ENCODE measurements around the gene FBLN5.

The FBLN5 gene

DNA sequence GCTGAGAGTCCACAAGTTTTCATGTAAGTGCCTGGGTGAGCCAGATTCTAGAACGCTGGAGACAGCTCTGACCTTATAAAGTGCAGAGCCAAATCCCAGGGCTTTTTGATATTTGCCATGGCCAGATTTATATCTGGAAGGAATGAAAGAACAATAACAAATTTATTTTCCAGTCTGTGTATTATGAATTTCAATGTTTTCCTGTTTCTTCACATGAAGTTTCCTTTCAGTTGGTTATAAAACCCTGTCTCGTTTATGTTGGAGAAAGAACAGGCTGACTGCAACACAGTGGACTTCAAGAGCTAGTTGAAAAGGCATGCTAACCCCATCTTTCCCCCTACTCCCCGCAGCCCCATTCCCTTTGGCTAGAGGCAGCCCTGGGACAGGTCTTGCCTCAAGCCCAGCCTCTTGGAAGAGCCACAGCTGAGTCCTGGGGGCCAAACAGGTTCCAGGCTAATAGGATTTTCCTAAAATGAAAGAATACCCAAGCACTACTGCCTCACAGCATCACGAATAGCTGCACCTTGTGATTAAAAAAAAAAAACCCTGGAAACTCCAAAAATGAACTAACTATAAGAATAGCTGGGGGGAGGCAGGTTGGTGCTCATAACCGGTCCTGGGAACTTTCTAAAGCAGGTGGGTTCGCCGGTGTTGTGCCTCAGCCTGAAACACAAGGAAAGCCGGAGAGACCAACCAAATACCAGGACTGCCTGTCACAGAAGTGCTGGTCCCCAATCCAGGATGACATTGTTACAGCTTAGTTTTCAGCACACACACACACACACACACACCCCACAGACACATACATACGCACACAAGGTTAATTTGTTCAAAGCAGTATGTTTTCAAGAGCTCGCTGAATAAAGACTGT lies 1.5 kb downstream of the FBLN5 start:
- DNase-seq = no peak

DNA sequence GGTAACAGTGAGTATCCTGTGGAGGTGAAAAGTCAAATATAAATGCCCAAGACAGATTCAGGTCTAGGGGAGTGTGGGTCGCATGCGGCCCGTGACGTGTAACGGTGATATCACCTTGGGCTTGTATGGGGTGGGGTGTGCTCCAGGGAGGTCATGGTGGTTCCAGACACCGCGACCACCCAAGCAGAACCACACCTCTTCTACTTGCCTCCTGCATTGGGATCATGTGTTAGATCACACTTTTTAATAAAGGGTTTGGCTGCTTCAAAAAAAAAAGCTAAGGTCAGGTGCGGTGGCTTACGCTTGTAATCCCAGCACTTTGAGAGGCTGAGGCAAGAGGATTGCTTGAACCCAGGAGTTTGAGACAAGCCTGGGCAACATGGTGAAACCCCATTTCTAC lies 4.5 kb downstream of the FBLN5 start:
- DNase-seq = no peak

DNA sequence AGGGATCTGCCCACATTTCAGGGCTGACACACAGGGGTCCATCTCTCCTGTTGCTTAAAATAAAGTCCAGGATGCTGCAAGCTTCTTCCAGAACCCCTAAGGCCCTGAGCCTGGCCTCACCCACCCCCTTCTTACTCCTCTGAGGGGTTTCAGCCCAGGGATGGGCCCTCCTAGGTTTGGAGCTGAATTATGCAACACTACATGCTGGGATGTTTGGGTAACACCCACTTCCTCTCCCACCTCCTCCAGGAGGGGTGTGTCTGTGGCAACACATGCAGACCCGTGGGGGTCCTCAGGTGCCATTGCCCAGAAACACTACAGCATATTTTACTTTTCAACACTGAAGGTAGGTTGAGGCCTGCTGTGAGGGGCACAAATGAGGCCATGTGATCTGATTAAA lies 5.4 kb downstream of the FBLN5 start:
- no peak for DNase-seq

DNA sequence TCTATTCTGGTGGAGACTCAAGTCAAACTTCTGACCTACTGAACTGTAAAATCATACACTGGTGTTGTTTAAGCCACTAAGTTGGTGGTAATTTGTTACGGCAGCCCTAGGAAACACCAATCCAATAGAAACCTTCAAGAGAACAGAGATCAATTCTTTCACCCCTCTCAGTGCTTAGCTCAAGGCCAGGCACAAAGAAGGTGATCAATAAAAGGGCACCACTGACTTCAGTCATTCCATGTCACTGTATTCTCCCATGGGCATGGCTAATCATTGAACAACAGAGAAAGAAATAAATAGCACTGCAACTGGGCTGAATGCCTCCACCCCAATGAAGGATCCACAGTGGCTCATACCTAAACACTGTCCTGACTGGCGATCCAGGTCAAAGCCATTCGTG lies 7.3 kb downstream of the FBLN5 start:
- DNase-seq = no peak

DNA sequence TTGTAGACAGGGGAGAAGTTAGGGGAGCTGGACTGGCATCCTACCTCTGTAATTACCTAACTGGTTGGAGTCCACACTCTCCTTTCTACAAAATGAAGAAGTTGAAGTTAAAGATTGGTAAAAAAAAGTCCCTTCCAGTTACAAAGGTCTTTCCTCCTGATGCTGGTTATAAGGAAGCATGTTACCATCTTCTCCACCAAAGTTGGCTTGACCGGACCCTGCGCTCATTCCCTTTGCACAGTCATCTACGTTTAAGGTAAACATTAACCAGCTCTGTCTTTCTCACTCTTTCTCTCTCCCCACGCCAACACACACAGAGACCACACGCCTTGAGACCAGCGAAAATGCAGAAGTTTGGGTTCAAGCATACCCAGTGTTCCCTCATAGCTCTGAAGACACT lies 11.9 kb downstream of the FBLN5 start:
- DNase-seq = no peak

DNA sequence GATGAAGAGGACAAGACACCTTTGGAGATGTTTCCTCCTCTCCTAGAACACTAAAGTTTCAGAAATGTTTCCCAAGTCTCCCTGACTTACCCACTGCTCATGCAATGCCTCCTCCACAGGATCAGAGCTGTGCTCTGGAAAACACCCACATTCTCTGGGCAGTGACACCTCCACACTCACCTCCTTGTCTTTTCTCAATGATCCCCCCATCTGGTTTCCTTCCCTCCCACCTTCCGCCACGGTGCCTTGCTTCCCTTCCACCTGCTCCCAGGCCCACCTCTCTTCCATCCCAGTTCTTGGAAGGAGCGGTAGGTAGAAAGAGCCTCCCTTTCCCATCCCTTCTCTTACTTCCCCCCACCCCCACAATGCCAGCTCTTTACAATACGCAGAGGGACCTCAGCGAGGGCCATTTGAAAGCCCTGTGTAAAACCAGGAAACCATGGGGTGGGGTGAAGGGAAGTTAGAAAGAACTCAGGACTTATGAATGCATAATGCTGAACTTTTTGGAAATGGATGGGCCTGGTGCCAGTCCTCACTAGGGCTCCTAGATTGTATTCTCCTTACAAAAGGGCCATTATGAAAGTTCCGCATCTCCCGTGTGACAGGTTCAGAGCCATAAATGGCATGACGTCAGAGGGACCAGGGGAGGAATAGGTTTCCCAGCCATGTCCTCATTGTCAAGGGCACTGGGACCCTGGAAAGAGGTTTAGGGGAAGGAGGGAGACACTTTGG lies 12.8 kb downstream of the FBLN5 start:
- no peak for DNase-seq

DNA sequence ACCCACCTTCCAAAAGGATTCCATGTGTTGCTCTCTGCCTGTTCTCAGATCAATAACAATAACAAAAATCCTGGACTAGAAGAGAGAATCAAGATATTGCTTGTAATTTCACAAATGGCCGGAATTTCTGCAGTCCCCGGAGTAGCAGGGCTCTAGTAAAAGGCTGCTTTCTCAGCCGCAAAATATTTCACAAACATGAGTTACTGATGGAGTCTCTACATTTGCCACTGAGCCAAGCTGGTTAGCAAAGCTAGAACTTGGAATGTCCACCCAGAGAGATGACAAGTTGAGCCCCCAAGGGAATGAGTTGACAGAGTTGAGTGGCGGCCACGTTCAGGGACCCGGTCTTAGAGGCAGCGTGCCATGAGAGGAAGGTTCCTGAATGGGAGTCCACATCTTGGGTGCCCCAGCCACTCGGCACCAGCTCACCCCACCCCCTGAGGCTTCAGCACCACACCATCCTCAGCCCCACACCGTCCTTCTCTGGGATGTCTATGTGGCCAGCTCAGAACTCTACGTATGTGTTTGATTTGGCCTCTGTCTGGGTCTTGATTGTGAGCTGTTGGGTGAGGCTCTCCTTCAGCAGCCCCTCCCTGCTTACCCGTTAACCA lies 15.9 kb downstream of the FBLN5 start:
- DNase-seq = no peak

DNA sequence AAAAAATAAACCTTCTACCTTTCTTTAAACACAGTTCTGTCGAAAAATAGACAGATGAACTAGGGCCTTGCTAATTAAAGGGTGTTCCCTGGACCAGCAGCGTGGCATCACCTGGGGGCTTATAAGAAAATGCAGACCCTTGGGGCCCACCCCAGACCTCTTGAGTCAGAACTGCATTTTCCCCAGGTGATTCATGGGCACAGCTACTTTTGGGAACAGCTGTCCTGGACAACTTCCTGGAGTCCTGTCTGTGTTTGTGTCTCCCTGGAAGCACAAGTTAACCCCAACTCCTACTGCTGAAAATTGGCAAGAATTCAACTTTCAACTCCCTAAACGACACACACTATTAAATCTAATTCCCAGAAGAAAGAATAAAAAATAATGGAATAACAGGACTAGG lies 17.8 kb downstream of the FBLN5 start:
- no peak for DNase-seq

DNA sequence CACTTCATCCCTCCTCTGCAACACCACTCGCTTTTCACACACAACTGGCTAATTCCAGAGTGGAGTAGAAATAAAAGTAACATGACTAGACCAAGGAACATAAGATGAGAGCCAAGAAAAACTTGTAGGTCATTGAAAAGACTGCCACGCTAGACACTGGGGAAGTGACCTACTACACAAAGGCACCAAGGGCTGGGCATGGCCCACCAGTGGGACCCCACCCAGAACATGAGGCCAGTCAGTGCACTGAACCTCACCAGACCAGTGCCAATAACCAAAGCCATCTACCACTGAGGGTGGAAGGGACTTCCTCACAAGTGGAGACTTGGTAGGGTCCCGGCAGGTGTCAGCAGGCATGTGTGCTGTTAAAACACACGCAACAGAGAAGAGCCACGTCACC lies 19.7 kb downstream of the FBLN5 start:
- DNase-seq = no peak

DNA sequence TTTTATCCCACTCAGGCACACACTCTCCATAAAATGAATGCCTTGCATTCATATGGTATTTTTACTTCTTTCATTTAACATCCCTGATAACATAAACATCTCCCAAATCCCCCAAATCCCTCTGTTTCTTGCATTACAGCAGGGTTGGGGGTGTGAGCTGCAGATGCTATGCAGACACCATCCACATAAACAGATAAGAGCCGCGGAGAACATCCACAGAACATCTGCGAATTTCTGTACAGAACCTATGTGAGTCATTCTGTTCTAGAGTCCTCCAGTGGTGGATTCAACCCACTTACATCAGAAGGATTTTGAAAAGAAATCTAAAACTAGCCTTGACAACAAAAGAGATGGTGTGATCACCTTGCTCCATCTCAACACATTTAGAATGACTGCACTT lies 20.3 kb downstream of the FBLN5 start:
- no peak for DNase-seq

DNA sequence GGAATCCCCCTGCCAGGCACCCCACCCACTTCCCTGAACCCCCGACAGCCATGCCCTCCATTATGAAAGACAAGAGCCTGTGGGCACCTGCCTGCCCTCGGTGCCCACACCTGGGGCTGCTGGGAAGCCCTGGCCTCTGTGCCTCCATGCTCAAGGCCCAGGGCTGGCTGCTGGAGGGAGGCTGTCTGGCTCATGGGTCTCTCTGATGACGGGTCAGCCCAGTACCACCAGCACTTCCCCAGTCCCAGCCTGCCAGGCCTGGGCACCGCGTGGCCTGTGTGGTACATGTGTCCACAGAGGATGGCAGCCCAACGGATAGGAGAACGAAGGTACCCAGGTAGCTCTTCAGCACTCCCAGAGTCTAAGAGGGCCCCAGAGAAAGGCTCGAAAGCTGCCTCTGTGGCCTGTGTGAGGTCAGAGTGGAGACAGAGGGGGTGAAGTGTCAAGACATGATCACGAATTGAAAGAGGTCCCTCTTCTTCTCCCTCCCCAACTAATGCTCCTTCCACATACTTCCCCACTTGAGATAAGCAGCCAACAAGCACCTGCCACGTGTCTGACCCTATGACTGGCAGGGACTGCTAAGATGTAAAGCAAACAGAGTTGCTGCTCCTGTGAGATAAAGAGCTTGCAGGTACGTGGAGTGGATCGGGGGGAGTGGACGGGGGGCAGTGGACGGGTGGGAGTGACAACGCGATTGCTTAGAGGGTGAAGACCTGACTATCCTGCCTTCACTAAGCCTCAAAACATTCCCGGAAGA lies 21.2 kb downstream of the FBLN5 start:
- no peak for DNase-seq

DNA sequence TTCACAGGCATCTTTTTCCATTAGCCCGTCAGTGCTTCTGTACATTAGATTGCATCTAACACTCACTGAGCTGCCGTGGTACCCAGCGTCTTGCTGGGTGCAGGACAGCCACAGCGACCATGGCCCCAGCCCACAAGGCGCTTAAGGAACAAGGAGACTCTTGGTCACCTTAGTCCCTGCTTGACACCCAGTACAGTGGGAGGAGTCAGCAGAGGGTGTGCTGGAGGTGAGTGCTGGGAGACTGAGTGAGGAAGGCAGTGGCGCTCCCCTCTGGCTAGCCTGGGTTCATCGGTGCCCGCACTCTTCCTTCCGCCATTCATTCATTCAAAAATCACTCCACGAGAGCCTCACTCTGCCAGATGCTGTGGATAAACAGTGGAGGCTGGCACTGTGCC lies 21.8 kb downstream of the FBLN5 start:
- DNase-seq = no peak

DNA sequence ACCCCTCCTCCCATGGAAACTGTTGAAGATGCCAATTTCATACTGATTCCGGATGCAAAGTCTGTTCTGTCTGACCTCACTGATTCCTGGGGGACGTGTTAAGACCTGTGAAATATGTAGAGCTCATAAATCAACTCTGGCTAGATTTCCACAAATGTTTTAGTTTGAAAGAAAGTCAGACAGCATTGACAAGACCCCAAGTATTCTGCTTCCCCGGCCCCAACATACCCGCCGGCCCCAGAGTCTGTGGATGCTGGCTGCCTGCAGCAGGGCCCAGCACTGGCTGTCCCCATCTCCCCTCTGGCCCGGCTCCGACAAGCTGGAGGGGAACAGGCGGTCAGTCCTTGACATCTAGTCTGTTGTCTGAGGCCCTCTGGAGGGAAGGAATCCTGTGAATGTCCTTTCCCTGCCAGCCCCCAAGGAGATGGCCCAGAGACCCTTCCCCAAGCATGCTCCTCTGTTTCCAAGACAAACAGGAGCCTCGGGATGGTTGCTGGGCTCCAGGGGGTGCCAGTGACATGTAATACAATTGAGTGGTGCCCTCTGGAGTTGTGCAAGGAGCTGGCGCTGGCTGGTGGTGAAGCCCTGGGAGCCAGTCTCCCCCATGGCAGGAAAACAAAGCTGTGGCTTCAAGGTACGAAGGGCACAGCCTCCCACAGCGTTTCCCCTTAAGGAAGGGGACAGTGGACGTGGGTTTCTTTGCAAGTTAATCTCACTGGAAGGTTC lies 22.3 kb downstream of the FBLN5 start:
- no peak for DNase-seq

DNA sequence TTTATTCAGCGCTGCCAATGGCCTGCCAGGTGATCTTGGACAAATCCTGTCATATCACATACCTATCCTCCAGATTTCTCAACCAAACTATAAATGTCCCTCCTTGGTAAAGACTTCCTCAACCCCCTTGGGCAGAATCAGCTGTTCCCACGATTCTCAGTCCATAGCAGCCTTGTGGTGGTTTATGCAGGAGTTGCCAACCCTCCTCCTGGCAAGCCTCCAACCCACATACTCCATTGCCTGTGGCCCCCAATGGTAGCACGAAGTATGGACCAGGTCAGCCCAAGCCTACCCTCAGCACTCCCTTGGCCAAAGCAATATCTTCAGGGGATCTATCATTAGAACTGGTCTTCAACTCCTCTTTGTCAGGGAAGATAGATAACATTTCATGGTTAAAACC lies 27.0 kb downstream of the FBLN5 start:
- no peak for DNase-seq

DNA sequence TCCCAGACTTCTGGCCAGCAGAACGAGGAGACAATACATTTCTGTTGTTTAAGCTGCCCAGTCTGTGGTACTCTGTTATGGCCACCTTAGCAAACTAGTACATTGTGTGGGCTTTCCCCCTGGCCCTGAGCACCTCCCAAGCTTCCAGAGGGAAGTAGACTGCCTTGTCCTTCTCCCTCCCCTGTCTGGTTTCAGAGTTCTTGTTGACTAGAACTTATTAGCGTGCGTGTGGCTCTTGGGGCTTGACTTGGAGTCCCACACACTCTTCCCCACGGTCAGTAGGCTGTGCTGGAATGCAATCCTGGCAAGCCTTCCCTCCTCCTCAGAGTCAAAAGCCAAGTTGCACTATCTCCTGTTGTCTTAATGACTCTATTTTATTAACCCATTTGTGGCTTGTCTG lies 27.7 kb downstream of the FBLN5 start:
- DNase-seq = no peak

DNA sequence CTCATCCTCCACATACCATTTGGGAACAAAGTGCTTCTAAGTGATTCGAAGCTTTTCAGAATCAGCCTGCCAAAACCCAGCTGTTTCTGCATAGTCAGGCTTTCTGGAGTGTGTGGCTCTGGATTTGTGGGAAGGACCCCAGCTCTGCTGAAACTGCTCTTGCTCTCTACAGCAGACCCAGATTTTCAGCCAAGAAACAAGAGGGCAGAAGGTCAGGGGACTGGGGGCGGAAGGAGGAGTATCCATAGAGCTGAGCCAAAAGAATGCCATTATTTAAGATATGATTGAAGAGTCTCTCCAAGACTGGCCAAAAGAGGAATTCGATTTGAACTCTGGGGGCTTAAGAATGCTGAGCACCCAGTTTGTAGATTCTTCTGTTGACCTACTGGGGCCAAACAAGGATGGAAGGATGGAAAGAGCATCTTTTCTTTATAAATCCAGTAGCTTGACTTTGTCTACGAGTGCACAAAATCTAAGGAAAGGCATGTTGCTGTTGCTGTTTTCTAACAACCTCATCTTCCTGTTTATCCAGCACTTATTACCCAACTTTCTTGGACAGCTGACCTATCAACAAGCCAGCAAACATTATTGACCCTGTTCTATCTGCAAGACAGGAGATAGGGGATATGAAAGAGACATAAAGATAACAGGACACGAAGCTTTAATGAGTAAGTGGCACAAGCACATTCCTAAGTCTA lies 29.2 kb downstream of the FBLN5 start:
- no peak for DNase-seq

DNA sequence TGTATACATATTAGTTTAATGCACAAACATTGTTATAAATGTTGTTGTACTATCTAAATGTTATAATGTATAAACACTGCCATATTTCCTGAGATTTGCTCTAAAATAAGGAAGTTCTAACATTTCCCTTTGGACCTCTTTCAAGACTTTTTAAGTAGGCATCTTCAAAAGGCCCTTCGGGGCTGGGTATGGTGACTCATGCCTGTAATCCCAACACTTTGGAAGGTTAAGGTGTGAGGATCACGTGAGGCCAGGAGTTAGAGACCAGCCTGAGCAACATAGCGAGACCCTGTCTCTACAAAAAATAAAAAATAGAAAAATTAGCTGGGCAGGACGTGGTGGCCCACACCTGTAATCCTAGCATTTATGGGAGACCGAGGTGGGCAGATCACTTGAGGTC lies 35.5 kb downstream of the FBLN5 start:
- DNase-seq = no peak

DNA sequence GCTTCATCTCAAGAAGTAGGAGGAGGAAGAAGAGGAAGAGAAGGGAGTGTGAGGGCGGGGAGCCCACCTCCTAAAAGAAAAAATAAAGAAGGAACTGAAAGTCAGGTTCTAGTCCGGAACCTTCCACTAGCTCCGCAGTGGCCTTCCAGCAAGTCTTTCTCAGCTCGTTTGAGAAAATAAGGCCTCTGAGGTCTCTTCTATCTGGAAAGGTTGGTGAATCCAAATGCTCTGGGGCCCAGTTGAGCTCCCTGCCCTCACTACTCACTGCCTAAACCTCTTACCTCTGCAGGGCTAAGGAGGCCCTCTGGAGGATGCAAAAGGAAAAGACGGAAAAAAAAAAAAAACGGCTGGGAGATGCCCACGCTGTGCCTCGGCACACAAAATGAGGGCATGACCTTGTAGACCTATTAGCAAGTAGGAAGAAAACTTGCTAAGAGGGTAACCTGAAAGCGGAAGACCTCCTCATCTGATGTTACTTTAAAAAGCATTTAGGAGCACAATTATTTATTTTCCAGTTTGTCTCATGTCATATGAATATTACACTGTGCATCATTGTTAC lies 35.9 kb downstream of the FBLN5 start:
- DNase-seq = peak; percentile 40

DNA sequence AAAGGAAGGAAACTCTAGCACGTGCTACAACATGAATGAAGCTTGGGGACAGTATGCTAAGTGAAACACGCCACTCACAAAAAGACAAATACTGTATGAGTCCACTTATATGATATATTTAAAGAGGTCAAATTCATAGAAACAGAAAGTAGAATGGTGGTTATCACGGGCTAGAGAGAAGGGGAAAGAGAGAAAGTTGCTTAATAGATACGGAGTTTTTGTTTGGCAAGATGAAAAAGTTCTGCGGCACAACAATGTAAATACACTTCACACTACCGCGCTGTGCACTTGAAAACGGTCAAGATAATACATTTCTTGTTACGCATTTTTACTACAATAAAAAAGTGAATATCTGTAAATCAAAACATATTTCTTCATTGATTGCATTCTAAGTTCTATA lies 37.3 kb downstream of the FBLN5 start:
- peak; percentile 52 for DNase-seq

DNA sequence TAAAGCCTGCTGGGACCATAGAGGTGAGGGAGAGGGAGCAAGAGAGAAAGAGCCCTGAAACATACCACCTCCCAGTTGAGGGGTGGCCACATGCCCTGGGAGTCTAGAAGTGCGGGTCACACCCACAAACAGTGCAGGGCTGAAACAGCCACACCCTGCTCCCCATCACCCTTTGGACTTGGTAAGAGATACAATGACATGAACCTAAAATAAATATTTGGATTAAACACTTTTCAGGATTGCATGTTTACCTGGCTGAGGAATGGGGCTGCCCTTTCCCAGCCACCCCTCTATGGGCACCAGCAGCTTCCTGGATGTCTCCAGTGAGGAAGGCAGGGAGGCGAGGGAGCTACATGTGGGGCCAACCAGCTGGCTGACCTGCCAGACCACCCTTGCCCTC lies 41.1 kb downstream of the FBLN5 start:
- no peak for DNase-seq

DNA sequence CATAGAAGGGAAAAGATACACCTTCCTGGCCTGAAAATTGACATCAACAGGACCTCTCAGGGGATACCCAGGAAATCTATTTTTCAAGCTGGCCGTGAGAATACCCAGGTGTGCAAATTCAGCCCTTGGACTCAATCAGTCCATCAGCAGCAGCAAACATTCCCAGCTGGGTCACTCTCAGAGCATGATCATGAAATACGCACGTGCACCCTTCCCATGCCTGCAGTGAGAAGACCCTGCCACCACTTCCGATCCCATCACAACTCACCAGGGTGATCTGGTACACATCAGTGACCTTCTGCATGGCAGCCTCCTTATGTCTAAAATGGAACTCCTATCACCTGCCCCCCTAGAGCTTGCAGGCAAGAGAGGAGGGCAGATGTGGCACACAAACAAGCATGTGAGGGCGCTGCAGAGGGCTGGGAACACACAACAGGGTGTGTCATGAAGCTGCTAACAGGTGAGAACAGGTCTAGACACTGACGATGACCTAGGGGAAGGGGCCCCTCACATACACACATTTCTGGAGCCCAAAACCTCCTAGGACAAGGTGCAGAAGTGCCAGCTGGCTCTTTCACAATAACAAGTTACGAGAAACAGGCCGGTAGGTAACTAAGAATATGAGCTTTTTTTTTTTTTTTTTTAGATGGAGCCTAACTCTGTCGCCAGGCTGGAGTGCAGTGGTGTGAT lies 42.4 kb downstream of the FBLN5 start:
- DNase-seq = no peak

All from inflammatory macrophage treated with lipopolysaccharide for 4 hours (primary cell).